Measurements from ENCODE around the gene TMEM108. TPM values are rescaled to one million over a fixed set of nuclear protein-coding genes. Genes with fewer than 3 reads are reported as not detected.

Gene TMEM108
- total RNA-seq, 1 experiment from 2014 or later, result 2.1 TPM

DNA sequence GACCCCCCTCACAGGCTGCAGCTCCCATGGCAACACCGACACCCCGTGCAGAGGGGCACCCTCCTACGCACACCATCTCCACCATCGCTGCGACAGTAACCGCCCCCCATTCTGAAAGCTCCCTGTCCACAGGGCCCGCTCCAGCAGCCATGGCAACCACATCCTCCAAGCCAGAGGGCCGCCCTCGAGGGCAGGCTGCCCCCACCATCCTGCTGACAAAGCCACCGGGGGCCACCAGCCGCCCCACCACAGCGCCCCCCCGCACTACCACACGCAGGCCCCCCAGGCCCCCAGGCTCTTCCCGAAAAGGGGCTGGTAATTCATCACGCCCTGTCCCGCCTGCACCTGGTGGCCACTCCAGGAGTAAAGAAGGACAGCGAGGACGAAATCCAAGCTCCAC lies 341.7 kb downstream of the TMEM108 start:
- DNase-seq, result peak; percentile 23
- Histone ChIP-seq H3K4me3 (ENCODE audit: insufficient read depth, low read depth, low read length) (no peak overlapping the region), H3K27me3 (ENCODE audit: control insufficient read depth, insufficient read depth, low read length) (no peaks in the 10 kb centered on the region), H3K36me3 (replicated peaks; ENCODE audit: control insufficient read depth, insufficient read depth, low read length) (no peaks in the 10 kb centered on the region; the same call in 1 of the 2 replicates)

DNA sequence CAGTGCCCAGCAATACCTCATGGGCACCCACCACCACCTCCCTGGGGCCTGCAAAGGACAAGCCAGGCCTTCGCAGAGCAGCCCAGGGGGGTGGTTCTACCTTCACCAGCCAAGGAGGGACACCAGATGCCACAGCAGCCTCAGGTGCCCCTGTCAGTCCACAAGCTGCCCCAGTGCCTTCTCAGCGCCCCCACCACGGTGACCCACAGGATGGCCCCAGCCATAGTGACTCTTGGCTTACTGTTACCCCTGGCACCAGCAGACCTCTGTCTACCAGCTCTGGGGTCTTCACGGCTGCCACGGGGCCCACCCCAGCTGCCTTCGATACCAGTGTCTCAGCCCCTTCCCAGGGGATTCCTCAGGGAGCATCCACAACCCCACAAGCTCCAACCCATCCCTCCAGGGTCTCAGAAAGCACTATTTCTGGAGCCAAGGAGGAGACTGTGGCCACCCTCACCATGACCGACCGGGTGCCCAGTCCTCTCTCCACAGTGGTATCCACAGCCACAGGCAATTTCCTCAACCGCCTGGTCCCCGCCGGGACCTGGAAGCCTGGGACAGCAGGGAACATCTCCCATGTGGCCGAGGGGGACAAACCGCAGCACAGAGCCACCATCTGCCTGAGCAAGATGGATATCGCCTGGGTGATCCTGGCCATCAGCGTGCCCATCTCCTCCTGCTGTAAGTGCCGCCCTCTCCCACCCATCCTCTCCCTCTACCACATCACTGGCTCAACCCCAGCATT lies 342.5 kb downstream of the TMEM108 start:
- no peaks in the 10 kb centered on the region for H3K27me3 ChIP-seq (ENCODE audit: control insufficient read depth, insufficient read depth, low read length)
- peak; percentile 18 for DNase-seq
- no peak overlapping the region for H3K4me3 ChIP-seq (ENCODE audit: insufficient read depth, low read depth, low read length)
- no peaks in the 10 kb centered on the region; the same call in 1 of the 2 replicates for H3K36me3 ChIP-seq (replicated peaks; ENCODE audit: control insufficient read depth, insufficient read depth, low read length)

DNA sequence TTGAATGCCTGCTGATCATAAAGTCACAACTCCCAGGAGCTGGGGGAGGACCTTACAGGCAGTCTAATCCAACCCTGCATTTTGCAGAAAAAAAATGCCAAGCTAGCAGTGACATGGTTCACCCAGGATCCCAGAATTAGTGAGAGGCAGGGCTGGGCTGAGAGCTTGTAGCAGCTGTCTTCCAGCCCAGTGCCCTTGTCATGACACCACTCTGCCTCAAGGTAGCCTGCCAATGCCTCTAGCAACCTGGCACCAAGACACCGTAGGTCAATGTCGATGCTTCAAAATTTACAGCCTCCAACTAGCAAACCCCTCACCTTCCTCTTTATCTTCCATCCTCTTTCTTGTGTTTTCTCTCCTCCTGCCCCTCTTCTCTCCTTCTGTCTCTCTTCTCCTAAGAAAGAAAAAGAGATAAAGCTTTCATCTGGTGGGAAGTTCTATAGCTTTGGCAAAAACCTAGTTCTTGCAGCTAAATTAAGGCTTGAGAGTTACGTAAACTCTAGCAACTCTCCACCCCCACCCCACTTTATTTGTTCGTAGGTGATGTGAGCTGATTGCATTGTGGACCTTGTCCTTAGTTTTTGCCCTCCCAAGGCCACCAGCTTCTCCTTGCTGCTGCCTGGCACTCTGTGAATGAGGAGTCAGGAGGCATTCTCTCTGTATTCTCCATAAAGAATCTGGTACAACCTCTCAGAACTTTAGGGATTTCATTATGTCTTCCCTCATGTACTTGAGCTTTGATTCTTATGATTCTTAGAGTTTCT lies 343.3 kb downstream of the TMEM108 start:
- H3K27me3 ChIP-seq (ENCODE audit: control insufficient read depth, insufficient read depth, low read length), result no peaks in the 10 kb centered on the region
- peak; percentile 3 for DNase-seq
- no peak overlapping the region for H3K4me3 ChIP-seq (ENCODE audit: insufficient read depth, low read depth, low read length)
- H3K36me3 ChIP-seq (replicated peaks; ENCODE audit: control insufficient read depth, insufficient read depth, low read length), result no peaks in the 10 kb centered on the region; the same call in 1 of the 2 replicates

DNA sequence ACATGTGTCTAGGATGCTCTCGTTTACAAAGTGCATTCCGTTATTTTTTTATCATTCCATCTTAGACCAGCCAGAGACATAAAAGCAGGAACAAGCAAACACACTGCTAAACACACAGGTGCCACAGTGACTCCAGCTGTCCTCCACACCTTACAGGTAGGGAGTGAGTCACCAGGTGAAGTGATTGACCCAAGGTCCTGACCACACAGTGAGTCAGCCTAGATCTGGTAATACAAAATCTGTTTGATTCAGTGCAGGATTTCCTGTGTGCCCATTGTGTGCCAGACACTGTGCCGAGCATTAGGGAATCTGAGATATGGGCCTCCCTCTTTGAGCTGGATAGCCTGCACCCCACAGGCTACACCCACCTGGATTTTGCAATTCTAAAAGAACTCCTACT lies 345.0 kb downstream of the TMEM108 start:
- H3K4me3 ChIP-seq (ENCODE audit: insufficient read depth, low read depth, low read length), result no peak overlapping the region
- no peaks in the 10 kb centered on the region; the same call in 1 of the 2 replicates for H3K36me3 ChIP-seq (replicated peaks; ENCODE audit: control insufficient read depth, insufficient read depth, low read length)
- H3K27me3 ChIP-seq (ENCODE audit: control insufficient read depth, insufficient read depth, low read length), result no peaks in the 10 kb centered on the region
- DNase-seq, result no peak

DNA sequence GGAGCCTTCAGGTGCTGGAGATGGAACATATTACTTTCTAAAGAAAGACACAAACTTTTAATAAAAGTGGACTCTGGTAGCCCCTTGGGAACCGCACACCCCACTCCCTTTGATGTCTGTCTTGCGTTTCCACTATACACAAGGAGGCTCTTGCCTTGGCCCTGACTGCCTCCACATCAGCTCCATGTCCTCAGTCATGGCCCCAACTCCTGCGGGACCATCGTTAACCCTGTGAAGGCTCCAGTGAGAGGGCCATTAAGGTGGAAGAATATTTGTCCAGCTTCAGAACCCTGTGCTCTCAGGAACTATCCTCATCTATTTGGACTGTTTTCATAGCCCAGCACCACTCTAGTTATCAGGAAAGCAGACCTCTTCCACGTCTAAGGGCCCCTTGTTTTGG lies 345.6 kb downstream of the TMEM108 start:
- DNase-seq, result no peak
- Histone ChIP-seq H3K36me3 (replicated peaks; ENCODE audit: control insufficient read depth, insufficient read depth, low read length) (no peaks in the 10 kb centered on the region; the same call in 1 of the 2 replicates), H3K4me3 (ENCODE audit: insufficient read depth, low read depth, low read length) (no peak overlapping the region), H3K27me3 (ENCODE audit: control insufficient read depth, insufficient read depth, low read length) (no peaks in the 10 kb centered on the region)

DNA sequence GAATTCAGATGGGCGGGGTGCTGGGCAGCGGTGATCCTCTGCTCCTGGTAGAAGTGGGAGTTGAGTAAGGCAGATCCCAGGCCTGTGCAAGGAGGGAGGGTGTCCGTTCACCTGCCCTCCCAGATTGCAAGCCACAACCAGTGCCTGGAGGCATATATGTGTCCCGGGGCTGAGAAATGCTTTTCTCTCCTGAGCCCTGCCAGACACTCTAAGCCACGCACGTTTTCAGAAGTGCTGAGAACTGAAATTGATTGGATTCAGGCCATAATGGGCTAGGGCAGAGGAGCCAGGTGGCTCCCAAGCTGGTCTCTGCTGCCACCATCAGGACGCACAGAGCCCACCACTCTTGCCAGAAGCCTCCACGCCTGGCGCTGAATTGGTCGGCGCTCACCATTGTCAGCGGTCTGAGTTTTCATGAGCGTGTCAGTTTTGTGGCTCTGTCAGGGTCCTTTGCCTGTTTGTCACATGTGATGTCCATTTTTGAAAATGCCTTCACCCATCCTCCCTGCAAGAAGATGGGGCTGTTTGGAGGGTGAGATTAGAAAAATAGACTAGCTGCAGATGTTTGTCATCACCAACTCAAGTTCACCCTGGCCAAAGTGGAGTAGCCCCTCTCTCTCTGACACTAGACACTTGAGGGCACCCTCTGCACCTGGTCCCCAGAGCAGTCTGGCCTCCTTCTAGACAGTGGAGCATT lies 346.3 kb downstream of the TMEM108 start:
- H3K4me3 ChIP-seq (ENCODE audit: insufficient read depth, low read depth, low read length), result no peak overlapping the region
- no peaks in the 10 kb centered on the region for H3K27me3 ChIP-seq (ENCODE audit: control insufficient read depth, insufficient read depth, low read length)
- peak; percentile 86 for DNase-seq
- H3K36me3 ChIP-seq (replicated peaks; ENCODE audit: control insufficient read depth, insufficient read depth, low read length), result no peaks in the 10 kb centered on the region; the same call in 1 of the 2 replicates

DNA sequence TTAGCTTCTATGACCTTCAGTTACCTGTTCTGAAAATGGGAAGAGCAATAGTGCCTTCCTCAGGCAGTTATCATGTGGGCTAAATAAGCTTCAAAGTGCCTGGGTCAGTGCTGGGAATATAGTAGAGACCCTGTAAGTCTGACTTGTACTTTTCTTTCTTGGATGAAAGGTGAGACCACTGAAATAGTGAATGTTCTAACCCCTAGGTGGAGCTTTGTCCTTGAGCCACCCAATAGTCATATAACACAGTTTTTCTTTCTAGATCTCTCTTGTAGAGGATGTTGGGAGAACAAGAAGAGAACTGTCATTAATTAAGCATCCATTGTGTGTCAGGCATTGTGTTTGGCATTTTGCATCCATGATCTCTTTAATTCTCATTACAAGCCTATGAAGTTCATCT lies 348.7 kb downstream of the TMEM108 start:
- Histone ChIP-seq H3K27me3 (ENCODE audit: control insufficient read depth, insufficient read depth, low read length) (no peaks in the 10 kb centered on the region), H3K4me3 (ENCODE audit: insufficient read depth, low read depth, low read length) (no peak overlapping the region), H3K36me3 (replicated peaks; ENCODE audit: control insufficient read depth, insufficient read depth, low read length) (no peaks in the 10 kb centered on the region; the same call in 1 of the 2 replicates)
- no peak for DNase-seq

DNA sequence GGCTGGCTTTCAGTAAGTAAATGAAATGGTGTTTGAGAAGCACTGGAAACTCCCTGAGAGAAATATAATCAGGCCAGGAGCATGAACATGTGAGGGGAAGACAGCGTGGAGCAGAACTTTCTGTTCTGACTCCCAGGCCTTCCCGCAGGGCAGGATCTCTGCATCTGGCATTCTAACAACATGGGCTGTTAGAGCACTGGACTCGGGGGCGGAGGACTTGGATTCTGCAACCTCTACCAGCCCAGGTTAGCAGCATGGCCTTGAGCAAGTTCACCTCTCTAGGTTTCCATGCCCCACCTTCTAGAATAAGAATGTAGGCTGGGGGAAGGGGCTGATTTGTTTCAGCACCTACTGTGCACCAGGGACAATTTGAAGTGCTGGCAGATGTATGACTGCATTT lies 349.1 kb downstream of the TMEM108 start:
- Histone ChIP-seq H3K4me3 (ENCODE audit: insufficient read depth, low read depth, low read length) (no peak overlapping the region), H3K36me3 (replicated peaks; ENCODE audit: control insufficient read depth, insufficient read depth, low read length) (no peaks in the 10 kb centered on the region; the same call in 1 of the 2 replicates), H3K27me3 (ENCODE audit: control insufficient read depth, insufficient read depth, low read length) (no peaks in the 10 kb centered on the region)
- no peak for DNase-seq

DNA sequence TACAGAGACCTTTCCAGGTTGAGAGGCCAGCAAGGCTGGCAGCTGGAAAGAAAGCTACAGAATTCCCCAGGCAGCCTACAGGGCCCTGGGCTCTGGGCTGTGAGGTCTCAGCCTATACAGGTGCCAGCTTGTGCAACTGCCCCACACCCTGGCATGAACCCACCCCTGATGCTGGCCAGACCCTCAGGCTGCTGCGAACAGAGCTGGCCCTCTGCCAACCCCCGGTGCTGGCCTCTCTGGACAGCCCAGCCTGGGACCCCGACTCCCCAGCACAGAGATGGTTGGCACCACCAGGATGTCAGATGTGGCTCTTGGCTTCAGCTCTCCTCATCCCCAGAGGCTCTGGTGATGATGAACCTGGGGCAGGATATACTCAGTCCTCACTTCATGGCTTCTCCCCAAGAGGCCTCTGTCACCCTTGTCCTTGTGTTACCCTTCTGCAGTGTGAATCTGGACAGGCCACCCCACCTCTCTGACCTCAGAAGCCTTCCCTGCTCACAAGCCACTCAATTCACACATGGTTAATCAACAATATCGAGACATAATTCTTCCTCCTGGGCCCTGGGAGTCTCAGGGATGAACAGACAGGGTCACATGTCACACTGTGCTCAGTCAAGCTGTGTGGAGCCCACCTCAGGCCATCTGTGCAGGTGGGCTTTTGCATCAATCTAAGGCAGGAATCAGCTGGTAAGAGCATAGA lies 350.7 kb downstream of the TMEM108 start:
- Histone ChIP-seq H3K4me3 (ENCODE audit: insufficient read depth, low read depth, low read length) (no peak overlapping the region), H3K36me3 (replicated peaks; ENCODE audit: control insufficient read depth, insufficient read depth, low read length) (no peaks in the 10 kb centered on the region; the same call in 1 of the 2 replicates), H3K27me3 (ENCODE audit: control insufficient read depth, insufficient read depth, low read length) (no peaks in the 10 kb centered on the region)
- no peak for DNase-seq

DNA sequence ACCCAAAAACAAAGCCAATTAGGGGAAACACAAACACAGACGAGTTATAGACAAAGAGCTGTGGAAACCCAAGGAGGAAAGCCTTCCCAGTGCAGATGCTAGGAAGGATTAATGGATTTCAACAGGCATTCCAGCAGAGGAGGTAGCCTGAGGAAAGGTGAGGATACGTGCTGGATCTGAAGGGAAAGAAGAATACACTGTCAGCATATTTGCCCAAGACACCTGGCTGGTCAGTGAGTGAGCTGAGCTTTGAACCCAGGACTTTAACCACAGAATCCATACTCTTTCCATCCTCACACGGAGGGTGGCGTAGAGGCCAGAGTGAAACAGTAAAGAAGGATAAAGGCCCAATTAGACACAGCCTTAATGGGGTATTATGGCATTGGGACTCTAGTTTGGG lies 352.5 kb downstream of the TMEM108 start:
- Histone ChIP-seq H3K36me3 (replicated peaks; ENCODE audit: control insufficient read depth, insufficient read depth, low read length) (no peaks in the 10 kb centered on the region; the same call in 1 of the 2 replicates), H3K4me3 (ENCODE audit: insufficient read depth, low read depth, low read length) (no peak overlapping the region), H3K27me3 (ENCODE audit: control insufficient read depth, insufficient read depth, low read length) (no peaks in the 10 kb centered on the region)
- DNase-seq, result no peak

DNA sequence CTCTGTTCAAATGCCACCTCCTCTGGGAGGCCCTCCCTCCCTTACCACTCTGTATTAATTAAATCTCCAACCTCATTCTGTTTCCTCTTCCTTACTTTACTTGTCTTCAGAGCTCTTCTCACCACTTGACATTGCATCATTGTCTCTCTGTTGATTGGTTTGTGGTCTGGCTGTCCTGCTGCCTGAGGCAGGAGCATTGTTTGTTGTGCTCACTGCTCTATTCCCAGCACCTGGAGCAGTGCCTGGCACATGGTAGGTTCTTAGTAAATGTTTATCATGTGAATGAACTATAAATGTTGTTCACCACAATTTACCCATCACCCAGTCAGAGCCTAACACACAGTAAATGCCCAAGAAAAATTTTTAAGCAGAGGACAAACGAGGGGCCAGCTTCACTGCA lies 355.0 kb downstream of the TMEM108 start:
- Histone ChIP-seq H3K36me3 (replicated peaks; ENCODE audit: control insufficient read depth, insufficient read depth, low read length) (no peaks in the 10 kb centered on the region; the same call in 1 of the 2 replicates), H3K27me3 (ENCODE audit: control insufficient read depth, insufficient read depth, low read length) (no peaks in the 10 kb centered on the region), H3K4me3 (ENCODE audit: insufficient read depth, low read depth, low read length) (no peak overlapping the region)
- DNase-seq, result no peak

DNA sequence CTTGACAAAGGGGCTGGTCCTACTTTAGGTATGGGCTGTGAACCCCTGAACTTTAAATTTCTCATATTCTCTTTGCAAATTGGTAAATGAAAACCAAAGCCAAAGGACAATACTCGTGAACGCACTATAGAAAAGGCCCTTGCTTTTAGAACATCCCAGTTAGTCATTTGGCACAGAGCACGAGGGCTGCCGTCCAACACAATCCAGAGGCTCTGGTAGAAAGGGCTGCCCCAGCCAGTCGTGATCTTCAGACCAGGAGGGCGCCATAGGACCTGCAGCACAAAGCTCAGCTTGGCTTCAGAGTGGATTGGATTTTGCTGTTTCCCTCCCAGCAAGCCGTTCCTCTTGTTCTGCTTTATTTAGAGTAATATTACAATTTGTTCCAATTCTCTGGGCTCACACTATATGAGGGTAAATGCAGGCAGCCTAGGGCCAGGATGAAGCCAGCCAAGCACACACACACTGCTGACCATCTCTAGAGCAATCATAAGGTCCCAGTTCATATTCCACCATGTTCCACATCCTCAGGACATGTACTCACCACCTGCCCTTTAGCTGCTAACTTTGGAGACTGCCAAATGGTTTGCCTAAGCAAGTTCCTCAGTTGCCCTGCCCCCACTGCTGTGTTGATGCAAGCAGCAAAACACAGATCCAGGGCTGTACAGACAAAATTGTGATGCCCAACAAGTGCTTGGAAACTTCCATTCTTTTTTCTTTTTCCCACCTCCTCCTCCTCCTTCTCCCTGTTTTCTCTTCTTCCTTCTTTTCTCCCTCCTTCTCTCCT lies 355.7 kb downstream of the TMEM108 start:
- no peak for DNase-seq
- no peaks in the 10 kb centered on the region for H3K27me3 ChIP-seq (ENCODE audit: control insufficient read depth, insufficient read depth, low read length)
- H3K36me3 ChIP-seq (replicated peaks; ENCODE audit: control insufficient read depth, insufficient read depth, low read length), result no peaks in the 10 kb centered on the region; the same call in 1 of the 2 replicates
- no peak overlapping the region for H3K4me3 ChIP-seq (ENCODE audit: insufficient read depth, low read depth, low read length)

DNA sequence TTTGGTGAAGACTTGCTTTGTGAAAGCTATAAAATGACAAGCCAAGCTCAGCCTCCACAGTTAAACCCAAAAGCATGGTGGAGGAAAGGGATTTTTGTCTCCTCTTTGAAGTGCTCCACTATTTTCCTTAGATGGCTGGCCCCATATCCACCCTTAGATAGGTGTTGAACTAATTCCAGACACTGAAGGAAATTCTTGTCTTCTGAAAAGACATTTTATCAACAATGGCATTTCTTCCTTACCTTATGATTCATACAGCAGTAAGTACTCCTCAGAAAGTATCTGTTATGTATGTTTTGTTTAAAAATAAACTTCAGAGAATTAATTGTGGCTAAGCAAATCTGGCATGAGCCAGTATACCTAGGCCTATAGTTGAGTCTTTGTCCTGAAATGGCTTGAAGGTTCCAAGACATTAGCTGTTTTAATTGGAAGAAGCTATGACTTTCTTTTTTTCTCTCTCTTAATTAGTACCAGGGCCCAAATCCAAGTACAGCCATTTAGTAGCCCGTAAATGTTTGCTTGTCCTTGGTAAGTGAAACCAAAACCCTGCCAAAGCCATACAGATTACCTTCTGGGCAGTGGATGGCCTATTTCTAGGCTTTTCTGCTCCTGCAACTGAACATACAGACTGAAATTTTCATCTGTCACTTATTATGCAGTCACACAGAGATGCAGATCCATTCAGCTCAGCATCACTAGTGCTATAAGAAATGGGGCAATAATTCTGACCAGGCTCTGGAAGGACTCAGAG lies 356.5 kb downstream of the TMEM108 start:
- no peak for DNase-seq
- no peaks in the 10 kb centered on the region for H3K27me3 ChIP-seq (ENCODE audit: control insufficient read depth, insufficient read depth, low read length)
- H3K4me3 ChIP-seq (ENCODE audit: insufficient read depth, low read depth, low read length), result no peak overlapping the region
- no peaks in the 10 kb centered on the region; the same call in 1 of the 2 replicates for H3K36me3 ChIP-seq (replicated peaks; ENCODE audit: control insufficient read depth, insufficient read depth, low read length)

Measured in H7 (cell line).